Stomach (tissue), 9 donors: ENCODE measurements around the gene TPRG1L. TPM values are rescaled to one million over a fixed set of nuclear protein-coding genes. Genes with fewer than 3 reads are reported as not detected.

ENCODE experiments used
- DNase-seq, 2 donors: peaks; one replicate each; pipeline versions ENCODE4 v3.0.0 to v3.0.0-alpha.2; 2013 to 2019
- H3K27ac ChIP-seq, 5 donors: fragments of 200-600 bp in 4 of 5; sonication (generic) in 4 of 5; one replicate each; pipeline ENCODE4 v1.5.1; 2013 to 2019; ENCODE audit warnings: mild to moderate bottlenecking in 1 of 5, moderate library complexity in 1 of 5
- H3K27me3 ChIP-seq, 3 donors: fragments of 200-600 bp; sonication (generic); one replicate each; pipeline ENCODE4 v1.5.1; 2017 to 2019; ENCODE audit warnings: mixed run types in 1 of 3
- H3K36me3 ChIP-seq, 4 donors: fragments of 200-600 bp; sonication (generic); 1 replicate in 3 of 4; 2 replicates in 1 of 4; pipeline ENCODE4 v1.5.1; 2016 to 2019
- H3K4me1 ChIP-seq, 4 donors: fragments of 200-600 bp; sonication (generic); one replicate each; pipeline ENCODE4 v1.5.1; 2016 to 2019
- H3K4me3 ChIP-seq, 4 donors: fragments of 200-600 bp; sonication (generic) in 3 of 4; one replicate each; pipeline ENCODE4 v1.5.1; 2016 to 2019; ENCODE audit warnings: mild to moderate bottlenecking in 1 of 4
- H3K9me3 ChIP-seq, 4 donors: fragments of 200-600 bp; sonication (generic); one replicate each; pipeline ENCODE4 v1.5.1; 2016 to 2019
- EP300 ChIP-seq: sonication (generic); formaldehyde crosslinking; IDR thresholded peaks from one replicate; pipeline ENCODE4 v1.6.1; 2017; ENCODE audit warnings: antibody characterized with exemption
- POLR2A ChIP-seq, 4 donors: fragments of 450-650 bp; IDR thresholded peaks; one replicate each; pipeline ENCODE4 v1.6.1; 2016; ENCODE audit warnings: antibody characterized with exemption in 4 of 4, control low read depth in 2 of 4, mild to moderate bottlenecking in 1 of 4, moderate library complexity in 1 of 4
- POLR2AphosphoS5 ChIP-seq, 3 donors: sonication (generic); formaldehyde crosslinking; IDR thresholded peaks; one replicate each; pipeline ENCODE4 v1.6.1; 2016; ENCODE audit warnings: antibody characterized with exemption in 3 of 3
- WGBS, 5 donors: extraction: QIAGEN DNeasy Blood & Tissue Kit in 3 of 5; methylation state at CpG; one replicate each; pipeline versions ENCODE4 v1.1.5 to v1.1.7; 2013 to 2018; 5-methylcytosine and 5-hydroxymethylcytosine counted together
- intact Hi-C: fragments of 100-400 bp; cut with DNase I; formaldehyde crosslinking; loops from one replicate; pipeline ENCODE4 v1.15.1; 2023; ENCODE audit warnings: low total_unique reads
- polyA plus RNA-seq, 3 donors: library from polyadenylated mRNA; stranded (reverse); fragments of 200-250 nt; gene quantifications; one replicate each; pipeline ENCODE4 v1.2.3, GENCODE V29; 2013
- total RNA-seq, 5 donors: library from RNA; depleted of rRNA; stranded (reverse); fragments of >200 nt; gene quantifications; one replicate each; pipeline versions ENCODE4 v1.1.0 to v1.2.3, GENCODE V29; 2014 to 2016
- TF ChIP-seq, protein P1 (sequence below), 7 experiments: fragments of 450-650 bp in 4 of 7; fragments of 200-600 bp in 3 of 7; sonication (generic) in 3 of 7; IDR thresholded peaks; one replicate each; pipeline ENCODE4 v1.5.1; 2016 to 2019; ENCODE audit warnings: antibody characterized with exemption in 7 of 7, control low read depth in 2 of 7, mild to moderate bottlenecking in 1 of 7
- donor health status: healthy with polysubstance abuse.
- donor health status: Bipolar disorder and iron deficiency.
- donor health status: healthy.

The TPRG1L gene
- total and polyA plus RNA-seq, 8 donors: 21.6 to 60.0 (median 30.4) TPM

DNA sequence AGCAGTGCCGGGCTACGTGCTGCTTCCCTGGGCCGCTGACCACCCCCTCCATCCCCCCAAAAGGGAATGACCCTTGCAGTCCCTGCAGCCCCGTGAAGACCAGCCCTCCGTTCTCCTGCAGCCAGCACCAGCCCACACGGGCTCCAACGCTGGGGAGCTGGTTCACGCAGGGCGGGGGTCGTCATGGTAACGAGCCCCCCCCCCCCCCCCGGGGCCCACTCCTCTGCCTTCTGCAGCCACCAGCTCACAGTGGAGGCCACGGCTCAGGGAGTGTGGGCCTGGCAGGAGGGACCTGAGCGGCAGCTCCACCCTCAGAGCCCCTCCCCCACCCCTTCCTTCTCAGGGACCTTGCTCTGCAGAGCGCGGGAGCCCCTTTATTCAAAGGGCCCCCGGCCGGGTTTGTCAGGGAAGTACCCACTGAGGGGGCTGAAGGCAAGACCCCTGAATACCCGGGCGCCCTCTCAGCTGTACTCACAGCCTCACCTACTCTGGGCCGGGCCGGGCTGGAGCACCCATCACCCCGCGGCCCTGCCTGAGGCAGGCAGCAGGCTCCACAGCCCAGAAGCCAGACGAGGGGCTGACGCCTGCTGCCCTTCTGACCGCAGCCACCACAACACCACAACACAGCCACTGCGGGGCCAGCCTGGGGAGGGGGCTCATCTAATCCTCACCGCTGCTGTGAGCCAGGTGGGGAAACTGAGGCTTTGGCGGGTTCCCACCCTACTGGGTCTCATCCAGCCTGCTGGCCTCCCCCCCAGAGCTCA lies 26.1 kb upstream of the TPRG1L start:
- Histone ChIP-seq H3K9me3 (no peaks in the 10 kb centered on the region), H3K4me3 (peak overlapping the region in 1 of 4 donors; percentile 14), H3K27me3 (peaks cover 0 to 31% (median 5%) of the 10 kb centered on the region in 3 donors), H3K27ac (no peak overlapping the region), H3K36me3 (no peaks in the 10 kb centered on the region), H3K4me1 (peaks cover 14 to 24% (median 21%) of the 10 kb centered on the region in 4 donors)
- 38 to 60% (median 44%) methylated on average over 17 to 30 of the region's 30 CpGs for WGBS, 5 donors
- intact Hi-C loops: no loop called here
- peak in 1 of 2 donors; percentile 46 for DNase-seq
- TF ChIP-seq EP300 (no peak), POLR2AphosphoS5 (IDR thresholded peaks at IDR 0.05) (no peak), POLR2A (IDR thresholded peaks at IDR 0.05) (no peak)
- TF ChIP-seq, protein P1, sequence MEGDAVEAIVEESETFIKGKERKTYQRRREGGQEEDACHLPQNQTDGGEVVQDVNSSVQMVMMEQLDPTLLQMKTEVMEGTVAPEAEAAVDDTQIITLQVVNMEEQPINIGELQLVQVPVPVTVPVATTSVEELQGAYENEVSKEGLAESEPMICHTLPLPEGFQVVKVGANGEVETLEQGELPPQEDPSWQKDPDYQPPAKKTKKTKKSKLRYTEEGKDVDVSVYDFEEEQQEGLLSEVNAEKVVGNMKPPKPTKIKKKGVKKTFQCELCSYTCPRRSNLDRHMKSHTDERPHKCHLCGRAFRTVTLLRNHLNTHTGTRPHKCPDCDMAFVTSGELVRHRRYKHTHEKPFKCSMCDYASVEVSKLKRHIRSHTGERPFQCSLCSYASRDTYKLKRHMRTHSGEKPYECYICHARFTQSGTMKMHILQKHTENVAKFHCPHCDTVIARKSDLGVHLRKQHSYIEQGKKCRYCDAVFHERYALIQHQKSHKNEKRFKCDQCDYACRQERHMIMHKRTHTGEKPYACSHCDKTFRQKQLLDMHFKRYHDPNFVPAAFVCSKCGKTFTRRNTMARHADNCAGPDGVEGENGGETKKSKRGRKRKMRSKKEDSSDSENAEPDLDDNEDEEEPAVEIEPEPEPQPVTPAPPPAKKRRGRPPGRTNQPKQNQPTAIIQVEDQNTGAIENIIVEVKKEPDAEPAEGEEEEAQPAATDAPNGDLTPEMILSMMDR (IDR thresholded peaks at IDR 0.05): no peak

GRCh38 chr1:3599286-3599811 lies 25.5 kb upstream of the TPRG1L start:
- peaks cover 0 to 37% (median 5%) of the 10 kb centered on the region in 3 donors for H3K27me3 ChIP-seq
- no peaks in the 10 kb centered on the region for H3K9me3 ChIP-seq
- intact Hi-C loops: no loop called here
- H3K4me3 ChIP-seq: no peak overlapping the region
- DNase-seq: no peak
- H3K27ac ChIP-seq: no peak overlapping the region
- no peaks in the 10 kb centered on the region for H3K36me3 ChIP-seq
- 67 to 87% (median 84%) methylated on average over 3 to 16 of the region's 16 CpGs for WGBS, 5 donors
- TF ChIP-seq EP300 (no peak), POLR2AphosphoS5 (IDR thresholded peaks at IDR 0.05) (no peak), POLR2A (IDR thresholded peaks at IDR 0.05) (no peak)
- TF ChIP-seq, protein P1 (IDR thresholded peaks at IDR 0.05): no peak
- H3K4me1 ChIP-seq: peaks cover 14 to 24% (median 21%) of the 10 kb centered on the region in 4 donors

GRCh38 chr1:3599816-3600215 lies 25.0 kb upstream of the TPRG1L start:
- Histone ChIP-seq H3K27me3 (peaks cover 0 to 37% (median 5%) of the 10 kb centered on the region in 3 donors), H3K27ac (no peak overlapping the region), H3K9me3 (no peaks in the 10 kb centered on the region), H3K4me1 (peaks cover 14 to 24% (median 21%) of the 10 kb centered on the region in 4 donors), H3K36me3 (no peaks in the 10 kb centered on the region), H3K4me3 (no peak overlapping the region)
- intact Hi-C loops: no loop called here
- TF ChIP-seq POLR2AphosphoS5 (IDR thresholded peaks at IDR 0.05): no peak
- DNase-seq: no peak
- WGBS, 5 donors: 72 to 94% (median 82%) methylated on average over 5 to 15 of the region's 15 CpGs

- H3K27ac ChIP-seq: no peak overlapping the region
- TF ChIP-seq EP300 (no peak), POLR2AphosphoS5 (IDR thresholded peaks at IDR 0.05) (no peak), POLR2A (IDR thresholded peaks at IDR 0.05) (no peak)
- TF ChIP-seq, protein P1 (IDR thresholded peaks at IDR 0.05): no peak
- H3K36me3 ChIP-seq: no peaks in the 10 kb centered on the region
- no peak overlapping the region for H3K4me3 ChIP-seq
- WGBS, 5 donors: 64 to 78% (median 76%) methylated on average over 7 to 10 of the region's 10 CpGs
- no peaks in the 10 kb centered on the region for H3K9me3 ChIP-seq
- H3K4me1 ChIP-seq: peaks cover 14 to 24% (median 21%) of the 10 kb centered on the region in 4 donors
- intact Hi-C loops: no loop called here
- DNase-seq: no peak
- peaks cover 0 to 37% (median 5%) of the 10 kb centered on the region in 3 donors for H3K27me3 ChIP-seq
Measured at GRCh38 chr1:3600354-3600753, 24.5 kb upstream of the TPRG1L start.
